GM19025 (cell line): ENCODE data around the gene NPIPB2.
"Not testable (repeated sequence)": the region's sequence is repeated elsewhere in the genome, so short reads cannot be mapped to it uniquely, and the experiment has no call there.

Experiments
- ATAC-seq: cut with Tn5 transposase; IDR thresholded peaks from one replicate; pipeline ENCODE4 v1.9.1; 2021; ENCODE audit warnings: mild to moderate bottlenecking, low read depth, moderate library complexity; ENCODE audit not compliant: unreplicated experiment

Gene NPIPB2

GRCh38 chr16:11962978-11963377, 21.1 kb upstream of the NPIPB2 start:
- ATAC-seq, result not testable (repeated sequence)

GRCh38 chr16:11962457-11962856, 20.6 kb upstream of the NPIPB2 start:
- ATAC-seq, result not testable (repeated sequence)

GRCh38 chr16:11957591-11958395, 15.9 kb upstream of the NPIPB2 start:
- no peak for ATAC-seq

GRCh38 chr16:11956558-11956957, 14.7 kb upstream of the NPIPB2 start:
- no peak for ATAC-seq

- ATAC-seq, result no peak
These were observed 13.9 kb upstream of the NPIPB2 start for GRCh38 chr16:11955713-11956123.

GRCh38 chr16:11953576-11953975, 11.7 kb upstream of the NPIPB2 start:
- ATAC-seq, result not testable (repeated sequence)

GRCh38 chr16:11950388-11950787, 8.5 kb upstream of the NPIPB2 start:
- no peak for ATAC-seq

- no peak for ATAC-seq
These were observed 7.7 kb upstream of the NPIPB2 start for GRCh38 chr16:11949527-11949926.

GRCh38 chr16:11948819-11949218, 7.0 kb upstream of the NPIPB2 start:
- no peak for ATAC-seq

- no peak for ATAC-seq
These were observed 4.6 kb upstream of the NPIPB2 start for GRCh38 chr16:11946433-11946832.

- not testable (repeated sequence) for ATAC-seq
These were observed 14.5 kb downstream of the NPIPB2 start for GRCh38 chr16:11927350-11927749.

- not testable (repeated sequence) for ATAC-seq
These were observed 17.8 kb downstream of the NPIPB2 start for GRCh38 chr16:11924046-11924445.

GRCh38 chr16:11916524-11917285, 25.1 kb downstream of the NPIPB2 start:
- no peak for ATAC-seq

GRCh38 chr16:11915644-11916523, 26.0 kb downstream of the NPIPB2 start, which contains the start of gene GSPT1:
TSS of gene GSPT1 (minus strand) at chr16:11915956. CDS start at chr16:11915720, 236 bp downstream.
- peak; percentile 83 for ATAC-seq

- peak; percentile 11 for ATAC-seq
These were observed 26.7 kb downstream of the NPIPB2 start for GRCh38 chr16:11915114-11915643.

GRCh38 chr16:11914210-11915113, 27.4 kb downstream of the NPIPB2 start:
- no peak for ATAC-seq

- ATAC-seq, result no peak
These were observed 28.3 kb downstream of the NPIPB2 start for GRCh38 chr16:11913425-11914079.

GRCh38 chr16:11909653-11910545, 31.9 kb downstream of the NPIPB2 start:
- ATAC-seq, result no peak
